ENCODE results near the gene CFAP299.

DNA sequence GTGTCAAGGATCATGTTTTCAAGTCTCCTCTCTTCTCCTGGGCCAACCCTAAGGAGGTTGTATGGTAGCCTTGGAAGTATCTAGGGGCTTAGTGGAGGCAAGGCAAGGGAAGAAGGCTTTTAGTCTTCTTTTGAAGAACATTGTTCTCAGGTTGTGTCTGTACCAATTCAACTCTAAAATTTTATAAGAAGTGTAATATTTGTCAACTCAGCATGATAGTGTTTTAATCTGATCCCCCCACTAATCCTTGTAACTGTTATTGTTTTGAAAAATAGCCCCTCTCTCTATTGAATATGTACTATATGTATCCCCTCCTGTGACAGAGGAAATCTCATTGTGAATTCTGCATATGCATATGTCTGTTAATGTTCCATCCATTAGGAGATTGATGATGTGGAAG, 345.4 kb downstream of the CFAP299 start:
- TF ChIP-seq, protein P1, sequence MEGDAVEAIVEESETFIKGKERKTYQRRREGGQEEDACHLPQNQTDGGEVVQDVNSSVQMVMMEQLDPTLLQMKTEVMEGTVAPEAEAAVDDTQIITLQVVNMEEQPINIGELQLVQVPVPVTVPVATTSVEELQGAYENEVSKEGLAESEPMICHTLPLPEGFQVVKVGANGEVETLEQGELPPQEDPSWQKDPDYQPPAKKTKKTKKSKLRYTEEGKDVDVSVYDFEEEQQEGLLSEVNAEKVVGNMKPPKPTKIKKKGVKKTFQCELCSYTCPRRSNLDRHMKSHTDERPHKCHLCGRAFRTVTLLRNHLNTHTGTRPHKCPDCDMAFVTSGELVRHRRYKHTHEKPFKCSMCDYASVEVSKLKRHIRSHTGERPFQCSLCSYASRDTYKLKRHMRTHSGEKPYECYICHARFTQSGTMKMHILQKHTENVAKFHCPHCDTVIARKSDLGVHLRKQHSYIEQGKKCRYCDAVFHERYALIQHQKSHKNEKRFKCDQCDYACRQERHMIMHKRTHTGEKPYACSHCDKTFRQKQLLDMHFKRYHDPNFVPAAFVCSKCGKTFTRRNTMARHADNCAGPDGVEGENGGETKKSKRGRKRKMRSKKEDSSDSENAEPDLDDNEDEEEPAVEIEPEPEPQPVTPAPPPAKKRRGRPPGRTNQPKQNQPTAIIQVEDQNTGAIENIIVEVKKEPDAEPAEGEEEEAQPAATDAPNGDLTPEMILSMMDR (IDR thresholded peaks at IDR 0.05 in 2 of 3, conservative IDR thresholded peaks at IDR 0.05 in 1 of 3; ENCODE audit: borderline replicate concordance in 1 of 3, insufficient read depth in 1 of 3, low read depth in 2 of 3, low read length in 2 of 3): no peak
- TF ChIP-seq SIN3A (IDR thresholded peaks at IDR 0.05; ENCODE audit: low read depth) (no peak), EZH2phosphoT487 (IDR thresholded peaks at IDR 0.05; ENCODE audit: borderline replicate concordance) (no peak), YY1 (IDR thresholded peaks at IDR 0.05; ENCODE audit: extremely low read depth, insufficient replicate concordance, low read depth, low read length) (no peak), CEBPB (IDR thresholded peaks at IDR 0.05; ENCODE audit: low read depth) (no peak), POLR2A (IDR thresholded peaks at IDR 0.05; ENCODE audit: borderline replicate concordance, extremely low read depth, insufficient read depth, insufficient read length) (no peak)

Data from HCT116 (cell line).